Activated T-helper 2 cell treated with anti-CD3 and anti-CD28 coated beads, Interferon-gamma antibody, Interleukin-2, Interleukin-4, amounts not matched to agents 10 μg/mL and 5 μg/mL and 100 μg/mL, durations not matched to agents 14 hours and 24 hours and 36 hours (primary cell): Measurements from ENCODE around the gene ESYT3. TPM values are rescaled to one million over a fixed set of nuclear protein-coding genes. Genes with fewer than 3 reads are reported as not detected.

Experiments
- DNase-seq: peaks from one replicate; pipeline ENCODE4 v3.0.0; 2021; ENCODE audit warnings: low spot score
- H3K27ac Mint-ChIP-seq: one replicate; pipeline ENCODE4 v1.8.0; 2021; ENCODE audit warnings: mixed read lengths
- H3K27me3 Mint-ChIP-seq: one replicate; pipeline ENCODE4 v1.8.0; 2021; ENCODE audit warnings: low read depth, mixed read lengths
- H3K36me3 Mint-ChIP-seq: one replicate; pipeline ENCODE4 v1.8.0; 2021; ENCODE audit warnings: low read depth, mixed read lengths
- H3K4me1 Mint-ChIP-seq: one replicate; pipeline ENCODE4 v1.8.0; 2021; ENCODE audit warnings: low read depth, mixed read lengths
- H3K4me3 Mint-ChIP-seq: one replicate; pipeline ENCODE4 v1.8.0; 2021; ENCODE audit warnings: low read depth, mild to moderate bottlenecking, moderate library complexity, mixed read lengths
- H3K9me3 Mint-ChIP-seq: one replicate; pipeline ENCODE4 v1.8.0; 2021; ENCODE audit warnings: mixed read lengths
- intact Hi-C: fragments of 100-400 bp; cut with micrococcal nuclease; formaldehyde crosslinking; loops from one replicate; pipeline ENCODE4 v1.15.1; 2023
- total RNA-seq: library from RNA; stranded (reverse); gene quantifications from 2 replicates; pipeline ENCODE4 v1.2.3, GENCODE V29; 2022

The ESYT3 gene
- total RNA-seq, 1 donor from 2014 or later, result 0.32 TPM

- Mint-ChIP-seq H3K36me3 (no peaks in the 10 kb centered on the region), H3K27me3 (peaks cover 4% of the 10 kb centered on the region), H3K4me1 (no peaks in the 10 kb centered on the region), H3K9me3 (no peaks in the 10 kb centered on the region), H3K27ac (no peak overlapping the region), H3K4me3 (no peak overlapping the region)
- no peak for DNase-seq
- intact Hi-C loops, result no loop called here
These were observed 26.8 kb downstream of the ESYT3 start for GRCh38 chr3:138461246-138461645.

- Mint-ChIP-seq H3K4me1 (no peaks in the 10 kb centered on the region), H3K27ac (no peak overlapping the region), H3K4me3 (no peak overlapping the region), H3K27me3 (peaks cover 4% of the 10 kb centered on the region), H3K9me3 (no peaks in the 10 kb centered on the region), H3K36me3 (no peaks in the 10 kb centered on the region)
- no peak for DNase-seq
- intact Hi-C loops, result no loop called here
These were observed 27.5 kb downstream of the ESYT3 start for GRCh38 chr3:138461896-138462295.

GRCh38 chr3:138463724-138464490 lies 29.5 kb downstream of the ESYT3 start:
- H3K9me3 Mint-ChIP-seq, result no peaks in the 10 kb centered on the region
- no peaks in the 10 kb centered on the region for H3K4me1 Mint-ChIP-seq
- no peak for DNase-seq
- H3K27ac Mint-ChIP-seq, result no peak overlapping the region
- intact Hi-C loops, result no loop called here
- H3K4me3 Mint-ChIP-seq, result no peak overlapping the region
- H3K36me3 Mint-ChIP-seq, result no peaks in the 10 kb centered on the region
- peaks cover 4% of the 10 kb centered on the region for H3K27me3 Mint-ChIP-seq

- H3K27me3 Mint-ChIP-seq, result peaks cover 4% of the 10 kb centered on the region
- H3K4me3 Mint-ChIP-seq, result no peak overlapping the region
- H3K36me3 Mint-ChIP-seq, result no peaks in the 10 kb centered on the region
- no peaks in the 10 kb centered on the region for H3K9me3 Mint-ChIP-seq
- H3K27ac Mint-ChIP-seq, result no peak overlapping the region
- DNase-seq, result no peak
- no peaks in the 10 kb centered on the region for H3K4me1 Mint-ChIP-seq
- intact Hi-C loops, result no loop called here
These were observed 30.1 kb downstream of the ESYT3 start for GRCh38 chr3:138464491-138464860.

GRCh38 chr3:138465451-138465850 lies 31.0 kb downstream of the ESYT3 start:
- peaks cover 4% of the 10 kb centered on the region for H3K27me3 Mint-ChIP-seq
- no peak overlapping the region for H3K4me3 Mint-ChIP-seq
- H3K27ac Mint-ChIP-seq, result no peak overlapping the region
- intact Hi-C loops, result no loop called here
- no peak for DNase-seq
- H3K9me3 Mint-ChIP-seq, result no peaks in the 10 kb centered on the region
- H3K4me1 Mint-ChIP-seq, result no peaks in the 10 kb centered on the region
- no peaks in the 10 kb centered on the region for H3K36me3 Mint-ChIP-seq

- no peak overlapping the region for H3K4me3 Mint-ChIP-seq
- peaks cover 4% of the 10 kb centered on the region for H3K27me3 Mint-ChIP-seq
- no peaks in the 10 kb centered on the region for H3K36me3 Mint-ChIP-seq
- no peaks in the 10 kb centered on the region for H3K4me1 Mint-ChIP-seq
- no peaks in the 10 kb centered on the region for H3K9me3 Mint-ChIP-seq
- no peak for DNase-seq
- intact Hi-C loops, result no loop called here
- H3K27ac Mint-ChIP-seq, result no peak overlapping the region
These were observed 31.5 kb downstream of the ESYT3 start for GRCh38 chr3:138465925-138466324.

GRCh38 chr3:138467931-138468330 lies 33.5 kb downstream of the ESYT3 start:
- no peak for DNase-seq
- Mint-ChIP-seq H3K27me3 (peaks cover 5% of the 10 kb centered on the region), H3K36me3 (no peaks in the 10 kb centered on the region), H3K4me3 (no peak overlapping the region), H3K27ac (no peak overlapping the region), H3K4me1 (no peaks in the 10 kb centered on the region), H3K9me3 (no peaks in the 10 kb centered on the region)
- intact Hi-C loops, result no loop called here

GRCh38 chr3:138468451-138468850 lies 34.0 kb downstream of the ESYT3 start:
- no peaks in the 10 kb centered on the region for H3K4me1 Mint-ChIP-seq
- H3K9me3 Mint-ChIP-seq, result no peaks in the 10 kb centered on the region
- no peak for DNase-seq
- peaks cover 5% of the 10 kb centered on the region for H3K27me3 Mint-ChIP-seq
- H3K27ac Mint-ChIP-seq, result no peak overlapping the region
- no peak overlapping the region for H3K4me3 Mint-ChIP-seq
- intact Hi-C loops, result no loop called here
- H3K36me3 Mint-ChIP-seq, result no peaks in the 10 kb centered on the region

- Mint-ChIP-seq H3K27ac (no peak overlapping the region), H3K4me3 (no peak overlapping the region), H3K9me3 (no peaks in the 10 kb centered on the region), H3K27me3 (peaks cover 2% of the 10 kb centered on the region), H3K4me1 (no peaks in the 10 kb centered on the region), H3K36me3 (no peaks in the 10 kb centered on the region)
- no peak for DNase-seq
- intact Hi-C loops, result no loop called here
These were observed 34.5 kb downstream of the ESYT3 start for GRCh38 chr3:138468886-138469285.

- no peak for DNase-seq
- intact Hi-C loops, result no loop called here
- Mint-ChIP-seq H3K4me3 (no peak overlapping the region), H3K27me3 (peaks cover 2% of the 10 kb centered on the region), H3K36me3 (no peaks in the 10 kb centered on the region), H3K9me3 (no peaks in the 10 kb centered on the region), H3K4me1 (no peaks in the 10 kb centered on the region), H3K27ac (no peak overlapping the region)
These were observed 35.5 kb downstream of the ESYT3 start for GRCh38 chr3:138469874-138470273.

- intact Hi-C loops, result no loop called here
- Mint-ChIP-seq H3K36me3 (no peaks in the 10 kb centered on the region), H3K27me3 (peaks cover 5% of the 10 kb centered on the region), H3K4me1 (no peaks in the 10 kb centered on the region), H3K4me3 (no peak overlapping the region), H3K9me3 (no peaks in the 10 kb centered on the region), H3K27ac (no peak overlapping the region)
- no peak for DNase-seq
These were observed 36.3 kb downstream of the ESYT3 start for GRCh38 chr3:138470687-138471086.

GRCh38 chr3:138471481-138471880 lies 37.1 kb downstream of the ESYT3 start:
- no peaks in the 10 kb centered on the region for H3K9me3 Mint-ChIP-seq
- no peak overlapping the region for H3K4me3 Mint-ChIP-seq
- peaks cover 6% of the 10 kb centered on the region for H3K27me3 Mint-ChIP-seq
- no peak overlapping the region for H3K27ac Mint-ChIP-seq
- no peaks in the 10 kb centered on the region for H3K36me3 Mint-ChIP-seq
- H3K4me1 Mint-ChIP-seq, result no peaks in the 10 kb centered on the region
- DNase-seq, result no peak
- intact Hi-C loops, result no loop called here

- DNase-seq, result no peak
- H3K27ac Mint-ChIP-seq, result no peak overlapping the region
- H3K4me3 Mint-ChIP-seq, result no peak overlapping the region
- peaks cover 6% of the 10 kb centered on the region for H3K27me3 Mint-ChIP-seq
- intact Hi-C loops, result no loop called here
- H3K4me1 Mint-ChIP-seq, result no peaks in the 10 kb centered on the region
- H3K9me3 Mint-ChIP-seq, result no peaks in the 10 kb centered on the region
- no peaks in the 10 kb centered on the region for H3K36me3 Mint-ChIP-seq
These were observed 37.9 kb downstream of the ESYT3 start for GRCh38 chr3:138472141-138472825.
